ENCODE measurements around the gene BORCS8. TPM values are rescaled to one million over a fixed set of nuclear protein-coding genes. Genes with fewer than 3 reads are reported as not detected.
"Not testable (repeated sequence)": the region's sequence is repeated elsewhere in the genome, so short reads cannot be mapped to it uniquely, and the experiment has no call there.

Gene BORCS8
- total and polyA plus RNA-seq, 3 donors from 2014 or later, result 17.7 to 36.6 (median 25.7) TPM

DNA sequence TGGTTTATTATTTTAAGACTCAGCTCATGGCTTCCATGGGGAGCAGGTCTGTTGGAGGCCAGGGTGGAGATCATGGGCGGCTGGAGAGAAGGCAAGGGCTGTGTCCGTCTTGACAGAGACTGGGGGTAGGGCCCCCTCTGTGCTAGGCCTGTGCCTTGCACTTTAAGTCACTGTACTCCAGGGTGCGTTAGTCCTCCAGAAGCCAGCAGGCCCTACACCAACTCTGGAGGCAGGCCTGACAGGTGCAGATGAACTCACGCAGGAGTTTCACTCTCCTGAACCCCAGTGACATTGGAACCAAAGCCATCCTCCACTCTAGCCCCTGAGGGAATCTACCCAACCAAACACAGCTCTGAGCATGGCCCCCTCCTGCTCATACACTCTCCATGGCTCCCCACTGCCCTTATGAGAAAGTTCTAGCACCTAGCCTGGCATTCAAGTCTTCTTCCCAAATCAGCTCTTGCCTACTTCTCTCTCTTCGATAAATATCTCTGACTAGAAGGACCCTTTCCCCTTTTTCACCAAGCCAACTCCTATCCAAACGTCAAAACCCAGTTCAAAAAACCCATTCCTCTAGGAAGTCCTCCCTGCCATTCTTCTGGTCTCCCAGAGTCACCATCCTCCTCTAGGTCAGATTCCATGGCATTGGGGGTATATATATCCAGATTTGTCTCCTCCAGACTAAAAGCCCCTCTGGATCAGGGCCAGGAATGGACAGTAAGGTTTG is 37.0 kb downstream of the BORCS8 start:
- Histone ChIP-seq H3K27me3 (no peaks in the 10 kb centered on the region), H3K4me3 (no peak overlapping the region), H3K4me1 (no peaks in the 10 kb centered on the region), H3K27ac (no peak overlapping the region), H3K36me3 (ENCODE audit: low read depth, missing control alignments) (no peaks in the 10 kb centered on the region), H3K9me3 (no peaks in the 10 kb centered on the region)
- intact Hi-C loops (cut with DNase I; ENCODE audit: low total_unique reads), result no loop called here
- TF ChIP-seq, protein P1, sequence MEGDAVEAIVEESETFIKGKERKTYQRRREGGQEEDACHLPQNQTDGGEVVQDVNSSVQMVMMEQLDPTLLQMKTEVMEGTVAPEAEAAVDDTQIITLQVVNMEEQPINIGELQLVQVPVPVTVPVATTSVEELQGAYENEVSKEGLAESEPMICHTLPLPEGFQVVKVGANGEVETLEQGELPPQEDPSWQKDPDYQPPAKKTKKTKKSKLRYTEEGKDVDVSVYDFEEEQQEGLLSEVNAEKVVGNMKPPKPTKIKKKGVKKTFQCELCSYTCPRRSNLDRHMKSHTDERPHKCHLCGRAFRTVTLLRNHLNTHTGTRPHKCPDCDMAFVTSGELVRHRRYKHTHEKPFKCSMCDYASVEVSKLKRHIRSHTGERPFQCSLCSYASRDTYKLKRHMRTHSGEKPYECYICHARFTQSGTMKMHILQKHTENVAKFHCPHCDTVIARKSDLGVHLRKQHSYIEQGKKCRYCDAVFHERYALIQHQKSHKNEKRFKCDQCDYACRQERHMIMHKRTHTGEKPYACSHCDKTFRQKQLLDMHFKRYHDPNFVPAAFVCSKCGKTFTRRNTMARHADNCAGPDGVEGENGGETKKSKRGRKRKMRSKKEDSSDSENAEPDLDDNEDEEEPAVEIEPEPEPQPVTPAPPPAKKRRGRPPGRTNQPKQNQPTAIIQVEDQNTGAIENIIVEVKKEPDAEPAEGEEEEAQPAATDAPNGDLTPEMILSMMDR (IDR thresholded peaks at IDR 0.05), result no peak
- no peak for TF ChIP-seq POLR2A (IDR thresholded peaks at IDR 0.05)
- WGBS, 2 donors, result 95 to 96% methylated on average over 4 to 6 of the region's 6 CpGs
- no peak for DNase-seq

DNA sequence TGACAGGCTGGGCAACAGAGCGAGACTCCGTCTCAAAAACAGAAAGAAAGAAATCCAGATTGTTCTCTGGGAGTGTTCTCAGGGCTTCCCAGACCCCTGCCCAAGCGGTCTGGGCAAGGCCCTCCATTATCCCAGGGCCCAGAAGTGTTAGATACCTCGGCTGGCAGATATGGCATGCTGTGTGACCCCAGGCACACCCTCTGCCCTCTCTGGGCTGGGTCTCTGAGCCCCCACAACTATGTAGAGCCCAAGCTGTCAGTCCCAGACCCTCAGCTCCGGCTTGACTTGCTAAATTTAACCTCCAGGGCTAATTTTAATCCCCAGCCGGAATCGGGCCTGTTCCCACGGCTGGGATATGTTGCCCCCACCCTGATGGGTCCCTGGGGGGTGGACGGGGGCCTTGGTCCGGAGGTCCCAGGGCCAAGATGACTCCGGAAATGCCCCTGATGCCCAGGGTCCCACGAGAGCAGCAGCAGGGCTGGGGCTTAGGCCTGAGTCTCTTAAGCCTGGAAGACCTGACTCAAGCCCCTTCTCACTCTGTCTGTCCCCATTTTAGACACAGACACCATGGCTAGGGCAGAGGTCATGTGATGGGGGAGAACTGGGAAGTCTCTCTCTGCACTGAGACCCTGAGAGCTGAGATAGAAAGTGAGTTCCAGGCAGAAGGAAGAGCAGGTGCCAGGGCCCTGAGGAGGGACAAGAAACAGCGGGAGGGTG is 39.1 kb downstream of the BORCS8 start:
- intact Hi-C loops (cut with DNase I; ENCODE audit: low total_unique reads), result no loop called here
- H3K4me3 ChIP-seq, result no peak overlapping the region
- WGBS, 2 donors, result 85 to 95% methylated on average over 5 to 13 of the region's 13 CpGs

DNA sequence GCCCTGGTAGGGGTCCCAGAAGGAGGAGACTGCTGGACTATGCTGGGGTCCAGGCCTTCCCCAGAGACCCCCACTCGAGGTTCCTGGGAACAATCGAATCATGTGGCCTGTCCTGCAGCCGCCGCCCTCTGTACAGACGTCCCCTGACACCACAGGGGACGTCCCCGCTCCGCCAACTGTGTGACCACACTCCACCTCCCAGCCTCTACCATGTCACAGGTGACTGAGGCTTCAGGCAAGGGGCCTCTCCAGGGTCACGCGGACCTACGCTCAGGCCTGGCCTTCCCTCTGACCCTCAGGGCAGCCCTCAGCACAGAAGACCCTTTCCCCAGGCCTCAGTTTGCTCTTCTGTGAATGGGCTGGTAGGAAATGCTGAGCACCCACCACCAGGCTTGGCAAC is 40.5 kb downstream of the BORCS8 start:
- intact Hi-C loops (cut with DNase I; ENCODE audit: low total_unique reads), result no loop called here
- DNase-seq, result no peak
- no peak overlapping the region for H3K4me3 ChIP-seq
- no peaks in the 10 kb centered on the region for H3K36me3 ChIP-seq (ENCODE audit: low read depth, missing control alignments)
- H3K27me3 ChIP-seq, result no peaks in the 10 kb centered on the region
- no peak overlapping the region for H3K27ac ChIP-seq
- H3K4me1 ChIP-seq, result no peaks in the 10 kb centered on the region
- 89 to 90% methylated on average over 2 to 11 of the region's 11 CpGs for WGBS, 2 donors
- H3K9me3 ChIP-seq, result no peaks in the 10 kb centered on the region
- TF ChIP-seq, protein P1 (IDR thresholded peaks at IDR 0.05), result no peak
- TF ChIP-seq POLR2A (IDR thresholded peaks at IDR 0.05), result no peak

More for the DNA sequence above, 39.1 kb downstream of the BORCS8 start:
- Histone ChIP-seq H3K27me3 (no peaks in the 10 kb centered on the region), H3K9me3 (no peaks in the 10 kb centered on the region), H3K4me1 (no peaks in the 10 kb centered on the region), H3K36me3 (ENCODE audit: low read depth, missing control alignments) (no peaks in the 10 kb centered on the region), H3K27ac (no peak overlapping the region)
- TF ChIP-seq POLR2A (IDR thresholded peaks at IDR 0.05), result no peak
- TF ChIP-seq, protein P1 (IDR thresholded peaks at IDR 0.05), result no peak
- no peak for DNase-seq

DNA sequence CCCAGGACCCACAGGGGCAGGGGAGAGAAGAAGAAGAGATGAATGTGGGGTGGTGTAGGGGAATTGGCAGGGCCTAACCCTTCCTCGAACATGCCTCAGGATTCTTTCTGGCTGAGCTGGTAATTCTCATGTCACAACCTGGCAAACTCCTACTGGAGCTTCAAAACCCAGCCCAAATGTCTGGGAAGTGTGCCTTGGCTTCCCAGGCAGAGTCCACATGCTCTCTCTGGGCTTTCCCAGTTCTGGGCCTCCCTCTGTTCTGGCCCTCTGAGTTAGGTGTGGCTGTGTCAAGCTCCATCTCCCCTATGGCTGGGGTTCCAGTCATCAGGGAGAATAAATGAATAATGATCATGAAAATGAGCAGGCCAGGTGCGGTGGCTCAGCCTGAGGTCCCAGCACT is 42.5 kb downstream of the BORCS8 start:
- Histone ChIP-seq H3K4me1 (no peaks in the 10 kb centered on the region), H3K9me3 (no peaks in the 10 kb centered on the region), H3K27ac (no peak overlapping the region), H3K27me3 (no peaks in the 10 kb centered on the region), H3K36me3 (ENCODE audit: low read depth, missing control alignments) (no peaks in the 10 kb centered on the region), H3K4me3 (no peak overlapping the region)
- intact Hi-C loops (cut with DNase I; ENCODE audit: low total_unique reads), result loop anchor here (10.0 kb wide), 1 partner anchor 85 kb away; the partner anchor contains the start of gene SLC25A42
- WGBS, 2 donors, result 78 to 97% methylated on average over 2 of the region's 2 CpGs
- TF ChIP-seq, protein P1 (IDR thresholded peaks at IDR 0.05), result no peak
- no peak for TF ChIP-seq POLR2A (IDR thresholded peaks at IDR 0.05)
- DNase-seq, result no peak

DNA sequence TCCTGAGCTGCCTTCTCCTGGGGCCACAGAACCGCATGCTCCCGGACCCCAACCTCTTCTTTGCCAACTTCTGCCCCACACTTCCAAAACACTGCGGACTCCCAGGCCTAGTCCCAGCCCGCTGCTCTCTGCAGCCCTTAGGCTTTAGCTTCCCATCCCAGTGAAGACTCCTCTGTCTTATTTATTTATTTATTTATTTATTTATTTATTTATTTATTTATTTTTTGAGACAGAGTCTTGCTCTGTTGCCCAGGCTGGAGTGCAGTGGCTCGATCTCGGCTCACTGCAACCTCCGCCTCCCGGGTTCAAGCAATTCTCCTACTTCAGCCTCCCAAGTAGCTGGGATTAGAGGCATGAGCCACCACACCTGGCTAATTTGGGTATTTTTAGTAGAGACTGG is 43.4 kb downstream of the BORCS8 start:
- not testable (repeated sequence) for H3K36me3 ChIP-seq (ENCODE audit: low read depth, missing control alignments); H3K27ac ChIP-seq; H3K9me3 ChIP-seq; DNase-seq; H3K4me1 ChIP-seq; H3K27me3 ChIP-seq; H3K4me3 ChIP-seq
- WGBS, 2 donors, result 97 to 98% methylated on average over 8 of the region's 8 CpGs
- intact Hi-C loops (cut with DNase I; ENCODE audit: low total_unique reads), result loop anchor here (10.0 kb wide), 1 partner anchor 84 kb away; the partner anchor contains the start of gene SLC25A42

Measured in testis (tissue), 3 donors.